WTC11 (cell line): ENCODE results near the gene C19orf85.

ENCODE experiments used
- AR ChIP-seq: fragments of 250-450 bp; sonication (Bioruptor Pico); IDR thresholded peaks from 2 replicates; pipeline ENCODE4 v1.9.0; 2021; ENCODE audit warnings: mild to moderate bottlenecking
- CREB1 ChIP-seq: sonication (generic); formaldehyde crosslinking; IDR thresholded peaks from 2 replicates; pipeline ENCODE4 v1.8.0; 2023; ENCODE audit warnings: mild to moderate bottlenecking, missing genetic modification reagents
- JUN ChIP-seq: sonication (generic); formaldehyde crosslinking; IDR thresholded peaks from 2 replicates; pipeline ENCODE4 v1.8.0; 2023; ENCODE audit warnings: mild to moderate bottlenecking, missing genetic modification reagents
- NFATC4 ChIP-seq: fragments of 250-450 bp; sonication (Bioruptor Pico); IDR thresholded peaks from 2 replicates; pipeline ENCODE4 v1.9.0; 2021; ENCODE audit warnings: mild to moderate bottlenecking
- SP1 ChIP-seq: sonication (generic); formaldehyde crosslinking; conservative IDR thresholded peaks from 2 replicates; pipeline ENCODE4 v1.8.1; 2022; ENCODE audit warnings: missing genetic modification reagents
- STAT6 ChIP-seq: sonication (generic); formaldehyde crosslinking; conservative IDR thresholded peaks from 2 replicates; pipeline ENCODE4 v1.8.1; 2023; ENCODE audit warnings: mild to moderate bottlenecking, low read depth, missing genetic modification reagents, moderate library complexity
- TEAD4 ChIP-seq: sonication (generic); formaldehyde crosslinking; IDR thresholded peaks from 2 replicates; pipeline ENCODE4 v1.8.0; 2022; ENCODE audit warnings: mild to moderate bottlenecking, missing genetic modification reagents
- ZBTB21 ChIP-seq: sonication (generic); formaldehyde crosslinking; IDR thresholded peaks from 2 replicates; pipeline ENCODE4 v1.8.1; 2023; ENCODE audit warnings: mild to moderate bottlenecking, missing genetic modification reagents, borderline replicate concordance
- ZNF138 ChIP-seq: sonication (generic); formaldehyde crosslinking; conservative IDR thresholded peaks from 2 replicates; pipeline ENCODE4 v1.8.1; 2022; ENCODE audit warnings: mild to moderate bottlenecking, moderate library complexity, missing genetic modification reagents
- TF ChIP-seq, protein P1 (sequence below): sonication (generic); formaldehyde crosslinking; IDR thresholded peaks from 2 replicates; pipeline ENCODE4 v1.8.0; 2022; ENCODE audit warnings: mild to moderate bottlenecking, missing genetic modification reagents
- TF ChIP-seq, protein P2 (sequence below): fragments of 200-600 bp; IDR thresholded peaks from 2 replicates; pipeline ENCODE4 v1.8.0; 2022; ENCODE audit warnings: antibody characterized with exemption
- TF ChIP-seq, protein P3 (sequence below): sonication (generic); formaldehyde crosslinking; IDR thresholded peaks from 2 replicates; pipeline ENCODE4 v1.8.1; 2022; ENCODE audit warnings: low read depth, mild to moderate bottlenecking, moderate library complexity, missing genetic modification reagents, borderline replicate concordance

DNA sequence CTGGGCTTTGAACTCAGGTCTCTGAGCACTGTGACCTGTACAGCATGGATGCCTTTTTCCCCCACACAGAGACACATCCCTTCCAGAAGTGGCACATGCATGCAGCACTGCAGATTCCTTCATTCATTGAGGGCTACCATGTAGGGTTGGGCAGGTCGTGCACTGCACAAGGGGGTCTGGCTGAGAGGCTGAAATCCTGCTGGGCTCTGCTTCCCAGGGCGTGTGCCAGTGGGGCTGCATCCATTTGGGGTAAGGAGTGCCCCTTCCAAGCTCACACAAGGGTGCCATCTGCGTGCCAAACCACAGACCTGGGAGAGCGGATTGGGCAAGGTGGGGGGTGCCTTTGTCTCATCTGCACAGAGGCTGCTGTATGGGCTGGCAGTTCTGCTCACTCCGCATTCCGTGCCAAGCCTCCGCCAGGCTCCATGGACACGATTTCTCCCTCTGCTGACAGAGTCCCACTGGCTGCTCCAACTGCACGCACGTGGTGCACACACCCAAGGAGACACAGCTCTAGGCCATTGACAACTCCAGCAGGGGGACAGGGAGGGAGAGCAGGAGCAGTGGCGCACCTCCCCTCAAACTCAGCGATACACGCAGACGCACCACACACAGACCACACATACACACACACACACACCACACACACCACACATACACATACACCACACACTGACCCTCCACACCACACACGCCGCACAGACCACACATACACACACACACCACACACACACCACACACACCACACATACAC lies 17.0 kb downstream of the C19orf85 start:
- TF ChIP-seq ZBTB21 (CRISPR knock-in tag) (no peak), SP1 (CRISPR knock-in tag) (no peak), JUN (no peak), CREB1 (no peak), ZNF138 (CRISPR knock-in tag) (no peak), TEAD4 (CRISPR knock-in tag) (no peak), NFATC4 (no peak), STAT6 (no peak), AR (CRISPR knock-in tag) (no peak)
- TF ChIP-seq, protein P1, sequence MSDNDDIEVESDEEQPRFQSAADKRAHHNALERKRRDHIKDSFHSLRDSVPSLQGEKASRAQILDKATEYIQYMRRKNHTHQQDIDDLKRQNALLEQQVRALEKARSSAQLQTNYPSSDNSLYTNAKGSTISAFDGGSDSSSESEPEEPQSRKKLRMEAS (CRISPR knock-in tag), result no peak
- TF ChIP-seq, protein P2, sequence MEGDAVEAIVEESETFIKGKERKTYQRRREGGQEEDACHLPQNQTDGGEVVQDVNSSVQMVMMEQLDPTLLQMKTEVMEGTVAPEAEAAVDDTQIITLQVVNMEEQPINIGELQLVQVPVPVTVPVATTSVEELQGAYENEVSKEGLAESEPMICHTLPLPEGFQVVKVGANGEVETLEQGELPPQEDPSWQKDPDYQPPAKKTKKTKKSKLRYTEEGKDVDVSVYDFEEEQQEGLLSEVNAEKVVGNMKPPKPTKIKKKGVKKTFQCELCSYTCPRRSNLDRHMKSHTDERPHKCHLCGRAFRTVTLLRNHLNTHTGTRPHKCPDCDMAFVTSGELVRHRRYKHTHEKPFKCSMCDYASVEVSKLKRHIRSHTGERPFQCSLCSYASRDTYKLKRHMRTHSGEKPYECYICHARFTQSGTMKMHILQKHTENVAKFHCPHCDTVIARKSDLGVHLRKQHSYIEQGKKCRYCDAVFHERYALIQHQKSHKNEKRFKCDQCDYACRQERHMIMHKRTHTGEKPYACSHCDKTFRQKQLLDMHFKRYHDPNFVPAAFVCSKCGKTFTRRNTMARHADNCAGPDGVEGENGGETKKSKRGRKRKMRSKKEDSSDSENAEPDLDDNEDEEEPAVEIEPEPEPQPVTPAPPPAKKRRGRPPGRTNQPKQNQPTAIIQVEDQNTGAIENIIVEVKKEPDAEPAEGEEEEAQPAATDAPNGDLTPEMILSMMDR, result no peak
- TF ChIP-seq, protein P3, sequence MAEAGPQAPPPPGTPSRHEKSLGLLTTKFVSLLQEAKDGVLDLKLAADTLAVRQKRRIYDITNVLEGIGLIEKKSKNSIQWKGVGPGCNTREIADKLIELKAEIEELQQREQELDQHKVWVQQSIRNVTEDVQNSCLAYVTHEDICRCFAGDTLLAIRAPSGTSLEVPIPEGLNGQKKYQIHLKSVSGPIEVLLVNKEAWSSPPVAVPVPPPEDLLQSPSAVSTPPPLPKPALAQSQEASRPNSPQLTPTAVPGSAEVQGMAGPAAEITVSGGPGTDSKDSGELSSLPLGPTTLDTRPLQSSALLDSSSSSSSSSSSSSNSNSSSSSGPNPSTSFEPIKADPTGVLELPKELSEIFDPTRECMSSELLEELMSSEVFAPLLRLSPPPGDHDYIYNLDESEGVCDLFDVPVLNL (CRISPR knock-in tag), result no peak
